ENCODE data around the gene TEAD4.

The TEAD4 gene

GRCh38 chr12:3038166-3038565 is 79.0 kb downstream of the TEAD4 start:
- no peak overlapping the region for H3K4me3 ChIP-seq (ENCODE audit: low read depth, low read length)
- no peak for DNase-seq (ENCODE audit: low read depth)
- TF ChIP-seq CTCF (IDR thresholded peaks at IDR 0.05; ENCODE audit: insufficient read depth, low read depth, low read length, missing control alignments), result no peak

- no peak for TF ChIP-seq CTCF (IDR thresholded peaks at IDR 0.05; ENCODE audit: insufficient read depth, low read depth, low read length, missing control alignments)
- DNase-seq (ENCODE audit: low read depth), result no peak
- no peak overlapping the region for H3K4me3 ChIP-seq (ENCODE audit: low read depth, low read length)
Measured at GRCh38 chr12:3038926-3039510, 79.8 kb downstream of the TEAD4 start.

GRCh38 chr12:3040026-3040656 is 80.9 kb downstream of the TEAD4 start:
- no peak for TF ChIP-seq CTCF (IDR thresholded peaks at IDR 0.05; ENCODE audit: insufficient read depth, low read depth, low read length, missing control alignments)
- H3K4me3 ChIP-seq (ENCODE audit: low read depth, low read length), result no peak overlapping the region
- no peak for DNase-seq (ENCODE audit: low read depth)

GRCh38 chr12:3040663-3041544 is 81.7 kb downstream of the TEAD4 start:
- H3K4me3 ChIP-seq (ENCODE audit: low read depth, low read length), result no peak overlapping the region
- no peak for DNase-seq (ENCODE audit: low read depth)
- no peak for TF ChIP-seq CTCF (IDR thresholded peaks at IDR 0.05; ENCODE audit: insufficient read depth, low read depth, low read length, missing control alignments)

- peak; percentile 72 for TF ChIP-seq CTCF (IDR thresholded peaks at IDR 0.05; ENCODE audit: insufficient read depth, low read depth, low read length, missing control alignments)
- no peak overlapping the region for H3K4me3 ChIP-seq (ENCODE audit: low read depth, low read length)
- peak; percentile 80 for DNase-seq (ENCODE audit: low read depth)
Measured at GRCh38 chr12:3041558-3042164, 82.5 kb downstream of the TEAD4 start.

GRCh38 chr12:3042394-3042793 is 83.2 kb downstream of the TEAD4 start:
- no peak for TF ChIP-seq CTCF (IDR thresholded peaks at IDR 0.05; ENCODE audit: insufficient read depth, low read depth, low read length, missing control alignments)
- DNase-seq (ENCODE audit: low read depth), result peak; percentile 37
- H3K4me3 ChIP-seq (ENCODE audit: low read depth, low read length), result no peak overlapping the region
